NOMO-1 (cell line): ENCODE measurements around the gene DAO.

Source experiments
- DNase-seq, 2 experiments: peaks; one replicate each; lab custom pipeline; 2025; ENCODE audit not compliant: unreplicated experiment in 2 of 2; lab: John Stamatoyannopoulos, UW

The DAO gene

DNA sequence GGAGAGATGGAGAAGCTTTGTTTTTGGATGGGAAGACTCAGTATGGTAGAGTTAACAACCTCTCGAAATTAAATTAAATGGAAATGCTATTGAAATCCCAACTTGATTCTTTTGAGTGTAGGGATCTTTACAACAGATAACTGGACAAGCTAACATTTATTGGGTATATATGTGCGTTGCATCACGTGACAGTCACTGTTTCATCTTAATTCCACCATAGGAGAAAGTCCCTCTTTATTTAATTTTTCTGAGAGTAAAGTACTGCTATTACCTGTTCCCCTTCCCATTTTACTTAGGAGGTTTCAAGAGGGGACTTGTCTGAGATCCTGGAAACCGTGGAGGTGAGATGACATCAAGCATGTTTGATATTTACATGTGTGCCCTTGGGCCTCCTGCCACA, 11.1 kb upstream of the DAO start:
- DNase-seq = no peak

DNA sequence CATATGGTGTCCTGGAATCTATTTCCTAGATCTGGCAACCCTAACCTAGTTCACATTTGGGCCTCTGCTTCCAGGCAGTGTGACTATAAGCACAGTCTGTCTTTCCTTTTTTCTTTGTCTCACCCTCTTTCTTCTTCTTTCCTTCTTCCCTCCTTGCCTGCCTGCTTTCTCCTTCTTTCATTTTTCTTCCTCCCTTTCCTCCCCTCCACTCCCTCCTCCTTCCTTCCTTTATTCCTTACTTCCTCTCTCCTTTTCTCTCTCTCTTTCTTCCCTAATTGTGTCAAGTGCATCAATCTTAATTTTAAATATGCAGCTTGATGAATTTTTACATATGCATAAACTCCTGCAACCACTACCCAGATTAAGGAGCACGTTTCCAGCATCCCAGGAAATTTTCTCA, 4.6 kb upstream of the DAO start:
- DNase-seq = no peak

DNA sequence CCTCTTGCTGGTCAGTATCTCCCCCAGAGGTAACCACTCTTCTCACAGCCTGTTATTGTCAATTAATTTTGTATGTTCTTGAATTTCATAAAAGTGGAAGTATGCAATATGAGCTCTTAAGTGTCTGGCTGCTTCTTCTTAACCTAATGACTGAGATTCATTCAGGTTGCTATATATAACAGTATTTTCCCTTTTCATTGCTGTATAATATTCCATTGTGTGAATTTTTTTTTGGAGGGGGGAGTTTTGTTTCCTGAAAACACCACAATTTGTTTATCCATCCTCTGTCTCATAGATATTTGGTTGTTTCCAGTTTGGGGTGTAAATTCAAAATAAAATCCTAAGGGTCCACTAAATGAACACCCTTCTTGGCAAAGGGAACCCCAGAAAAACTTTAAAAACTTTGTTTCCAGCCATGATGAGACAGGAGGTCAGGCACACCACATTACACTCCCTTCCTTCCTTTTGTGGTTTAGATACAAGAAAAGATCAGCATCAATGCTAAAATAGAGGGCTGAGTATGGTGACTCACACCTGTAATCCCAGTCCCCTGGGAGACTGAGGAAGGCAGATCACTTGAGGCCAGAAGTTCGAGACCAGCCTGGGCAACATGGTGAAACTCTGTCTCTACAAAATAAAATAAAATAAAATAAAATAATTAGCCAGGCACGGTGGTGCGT, 4.1 kb upstream of the DAO start:
- no peak for DNase-seq

DNA sequence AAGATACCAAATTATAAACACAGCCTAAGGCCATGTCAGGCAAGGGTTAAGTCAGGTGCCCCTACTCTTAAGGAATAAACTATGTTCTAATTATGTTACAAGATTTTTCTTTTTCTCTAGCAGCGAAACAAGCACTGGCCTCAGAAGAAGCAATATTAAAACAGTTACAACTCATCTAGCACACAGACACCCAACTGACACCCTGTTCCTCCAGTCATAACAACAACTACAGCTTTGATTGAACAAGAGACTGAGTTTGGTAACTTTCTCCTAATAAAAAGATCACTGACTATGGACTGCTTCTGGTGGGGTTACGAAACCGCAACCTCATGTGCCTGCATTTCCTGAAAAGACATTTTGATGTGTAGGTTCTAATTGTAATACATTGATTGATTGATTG, 3.3 kb upstream of the DAO start:
- DNase-seq = no peak

DNA sequence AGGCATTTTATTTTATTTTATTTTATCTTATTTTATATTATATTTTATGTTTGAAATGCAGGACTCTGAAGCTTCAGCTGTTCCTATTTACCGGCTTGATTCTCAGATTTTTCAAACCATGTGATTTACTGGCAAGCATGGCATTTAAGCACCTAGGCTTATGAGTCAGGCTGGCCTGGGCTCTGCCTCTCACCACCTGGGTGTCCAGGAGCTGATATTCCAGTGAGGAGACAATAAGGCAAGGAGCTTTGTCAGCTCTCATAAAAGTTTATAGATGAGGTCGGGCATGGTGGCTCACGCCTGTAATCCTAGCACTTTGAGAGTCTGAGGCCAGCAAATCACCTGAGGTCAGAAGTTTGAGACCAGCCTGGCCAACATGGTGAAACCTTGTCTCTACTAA, 2.1 kb downstream of the DAO start:
- no peak for DNase-seq

DNA sequence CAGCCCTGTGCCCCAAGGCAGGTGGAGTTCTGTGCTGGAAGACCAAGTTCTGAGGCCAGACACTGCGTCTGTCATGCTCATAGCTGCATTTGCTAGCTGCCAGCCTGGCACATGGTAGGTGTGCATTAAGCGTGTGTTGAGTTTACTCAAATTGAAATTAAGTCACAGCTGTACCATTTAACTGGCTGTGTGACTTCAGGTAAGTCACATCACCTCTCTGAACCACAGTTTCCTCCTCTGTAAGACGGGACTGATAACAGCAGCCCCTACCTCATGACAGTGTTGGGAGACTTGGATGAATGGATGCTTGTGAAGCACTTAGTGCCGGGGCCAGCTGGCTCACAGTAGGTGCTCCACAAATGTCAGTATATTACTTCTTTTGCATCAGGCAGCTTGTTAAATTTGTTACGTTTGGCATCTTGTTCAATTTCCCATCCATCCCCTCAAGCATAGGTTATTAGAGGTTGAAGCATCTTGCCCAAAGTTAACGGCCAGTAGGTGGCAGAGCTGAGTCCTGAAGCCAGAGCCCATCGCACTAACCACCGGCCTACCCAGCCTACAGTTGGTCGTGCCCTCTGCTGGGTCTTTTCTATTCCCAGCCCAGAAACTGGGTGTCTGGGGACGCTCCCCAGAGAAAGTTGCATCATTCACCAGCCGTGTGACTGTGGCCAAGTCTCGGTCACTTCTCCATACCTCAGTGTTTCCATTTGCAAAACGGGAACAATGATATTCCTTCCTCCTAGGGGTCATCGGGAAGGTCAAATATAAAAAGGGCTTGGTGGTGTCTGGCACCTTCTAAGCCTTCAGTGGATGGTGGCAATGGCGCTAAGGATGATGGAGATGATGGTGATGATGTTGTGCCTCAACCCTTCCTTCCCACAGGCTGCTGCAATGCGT, 4.5 kb downstream of the DAO start:
- DNase-seq = peak; percentile 19 to 56

- no peak for DNase-seq
Observed at GRCh38 chr12:108886873-108887629, 7.2 kb downstream of the DAO start.

DNA sequence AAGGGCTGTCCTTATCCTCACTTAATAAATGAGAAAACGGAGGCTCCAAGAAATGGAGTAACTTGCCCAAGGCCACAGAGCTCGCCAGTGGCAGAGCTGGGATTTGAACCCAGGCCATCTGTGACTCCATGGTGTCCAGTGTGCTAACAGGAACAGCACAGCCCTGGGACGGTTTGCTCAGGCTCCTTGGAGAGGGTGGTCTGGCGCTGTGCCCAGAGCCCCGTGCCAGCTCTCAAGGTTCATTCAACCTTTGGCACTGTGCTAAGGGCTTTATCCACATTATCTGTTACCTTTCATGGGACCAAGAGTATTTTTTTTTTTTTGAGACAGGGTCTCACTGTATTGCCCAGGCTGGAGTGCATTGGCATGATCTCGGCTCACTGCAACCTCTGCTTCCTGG, 8.1 kb downstream of the DAO start:
- DNase-seq = no peak

GRCh38 chr12:108890208-108890607, 10.3 kb downstream of the DAO start:
- DNase-seq = no peak

DNA sequence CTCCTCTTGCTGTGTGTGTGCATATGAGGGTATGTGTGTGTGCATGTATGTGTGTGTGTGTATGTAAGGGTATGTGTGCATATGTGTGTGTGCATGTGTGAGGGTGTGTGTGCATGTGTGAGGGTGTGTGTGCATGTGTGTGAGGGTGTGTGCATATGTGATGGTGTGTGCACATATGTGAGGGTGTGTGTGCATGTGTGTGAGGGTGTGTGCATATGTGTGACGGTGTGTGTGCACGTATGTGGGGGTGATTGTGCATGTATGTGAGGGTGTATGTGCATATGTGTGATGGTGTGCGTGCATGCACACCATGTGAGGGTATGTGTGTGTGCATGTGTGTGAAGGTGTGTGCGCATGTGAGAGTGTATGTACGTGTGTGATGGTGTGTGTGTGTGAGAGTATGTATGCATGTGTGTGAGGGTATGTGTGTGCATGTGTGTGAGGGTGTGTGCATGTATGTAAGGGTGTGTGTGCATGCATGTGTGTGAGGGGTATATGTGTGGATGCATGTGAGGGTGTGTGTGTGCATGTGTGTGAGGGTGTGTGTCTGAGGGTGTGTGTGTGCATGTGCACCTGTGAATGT, 15.4 kb downstream of the DAO start:
- no peak for DNase-seq

DNA sequence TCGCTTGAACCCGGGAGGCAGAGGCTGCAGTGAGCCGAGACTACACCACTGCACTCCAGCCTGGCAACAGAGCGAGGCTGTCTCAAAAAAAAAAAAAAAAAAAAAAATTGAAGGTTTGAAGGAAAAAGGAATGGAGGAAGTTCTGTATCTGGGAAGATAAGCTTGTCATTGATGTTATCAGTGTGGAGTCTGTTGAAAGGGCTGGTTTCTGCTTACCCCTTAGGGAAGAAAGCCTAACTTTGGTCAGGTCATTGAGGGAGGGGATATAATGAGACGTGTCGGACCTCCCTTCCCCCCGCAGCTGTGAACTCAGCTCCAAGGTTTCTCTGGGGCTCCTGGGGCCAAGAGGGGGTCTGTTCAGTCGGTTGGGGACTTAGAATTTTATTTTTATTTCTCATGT, 16.4 kb downstream of the DAO start:
- no peak for DNase-seq

DNA sequence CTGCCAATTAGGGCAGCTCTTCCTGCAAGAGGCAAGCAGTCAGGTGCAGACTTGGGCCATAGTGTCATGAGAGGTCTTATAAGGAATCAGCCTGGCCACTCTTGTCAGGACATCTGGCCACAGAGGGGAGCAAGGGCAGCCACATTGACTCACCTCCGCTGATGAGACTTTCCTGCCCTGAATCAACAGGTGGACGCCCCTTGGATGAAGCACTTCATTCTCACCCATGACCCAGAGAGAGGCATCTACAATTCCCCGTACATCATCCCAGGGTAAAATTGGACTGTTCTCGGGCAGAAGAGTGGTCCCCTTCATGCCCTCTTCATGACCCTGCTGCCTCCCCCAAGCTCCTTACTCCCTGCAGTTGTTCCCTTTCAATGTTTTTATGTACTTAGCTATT, 16.9 kb downstream of the DAO start:
- no peak for DNase-seq

GRCh38 chr12:108899145-108899544, 19.3 kb downstream of the DAO start:
- DNase-seq = no peak

- peak; percentile 39 to 92 for DNase-seq
Observed at GRCh38 chr12:108905725-108906124, 25.8 kb downstream of the DAO start.

- DNase-seq = no peak
Observed at GRCh38 chr12:108906971-108907370, 27.1 kb downstream of the DAO start.

- peak; percentile 46 to 69 for DNase-seq
Observed at GRCh38 chr12:108907839-108908351, 28.0 kb downstream of the DAO start.

DNA sequence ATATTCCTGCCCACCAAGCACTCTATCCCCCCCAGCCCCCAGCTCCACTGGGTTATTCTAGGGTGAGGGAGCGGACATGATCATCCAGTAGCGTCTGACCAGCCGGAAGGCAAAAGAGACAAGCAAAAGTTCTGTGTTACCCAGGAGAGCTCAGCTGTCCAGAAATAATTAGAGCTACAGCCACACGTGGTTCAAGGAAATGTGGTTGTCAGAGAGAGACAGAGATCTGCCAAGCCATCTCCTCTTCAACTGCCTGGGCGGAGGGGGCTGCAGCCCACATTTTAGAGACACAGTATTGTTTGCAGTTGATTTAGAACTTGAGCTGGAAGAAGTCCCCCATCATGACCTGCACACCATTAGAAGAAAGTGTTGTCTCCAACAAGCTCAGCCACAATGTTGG, 30.4 kb downstream of the DAO start:
- no peak for DNase-seq

- no peak for DNase-seq
Observed at GRCh38 chr12:108911915-108912314, 32.0 kb downstream of the DAO start.

GRCh38 chr12:108912361-108912760, 32.5 kb downstream of the DAO start:
- DNase-seq = no peak

DNA sequence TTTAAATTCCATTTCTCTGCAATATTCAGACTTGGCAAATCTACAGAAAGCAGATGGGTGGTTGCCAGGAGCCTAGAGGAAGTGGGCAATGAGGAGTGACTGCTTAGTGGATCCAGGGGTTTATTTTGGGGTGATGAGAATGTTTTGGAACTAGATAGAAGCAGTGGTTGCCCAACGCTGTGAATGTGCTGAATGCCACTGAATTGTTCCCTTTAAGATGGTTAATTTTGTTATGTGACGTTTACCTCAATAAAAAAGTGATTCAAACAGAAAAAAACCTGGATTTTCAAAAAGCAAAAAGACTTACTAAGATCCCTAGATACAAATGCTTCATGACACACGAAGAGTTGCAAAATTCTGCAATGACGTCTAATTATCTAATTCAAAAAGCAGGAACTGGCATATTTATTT, 34.2 kb downstream of the DAO start:
- peak in 1 of 2 experiments; percentile 55 for DNase-seq

DNA sequence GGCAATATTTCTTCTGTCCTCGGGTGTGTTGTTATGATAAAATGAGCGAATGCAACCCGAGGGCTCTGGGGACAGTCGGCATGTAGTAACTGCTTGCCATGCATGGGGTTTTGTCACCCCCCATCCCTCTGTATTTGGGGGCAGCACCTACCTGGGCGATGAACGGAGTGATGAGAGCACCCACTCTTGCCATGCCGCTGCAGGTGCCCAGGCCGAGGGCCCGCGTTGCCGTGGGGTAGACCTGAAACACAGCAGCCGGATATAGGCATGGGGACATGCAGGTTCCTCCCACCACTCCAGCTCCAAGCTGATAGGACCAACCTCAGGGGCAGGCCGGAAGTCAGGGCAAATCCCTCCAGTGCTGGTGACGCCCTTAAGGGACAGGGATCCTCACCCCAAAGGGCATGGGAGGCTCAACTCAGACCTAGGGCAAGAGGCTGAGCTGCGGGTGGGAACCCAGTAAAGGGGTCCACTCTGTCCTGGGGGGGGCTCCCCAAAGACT, 35.8 kb downstream of the DAO start:
- no peak for DNase-seq
